Measurements from ENCODE around the gene NTRK1.

Gene NTRK1

DNA sequence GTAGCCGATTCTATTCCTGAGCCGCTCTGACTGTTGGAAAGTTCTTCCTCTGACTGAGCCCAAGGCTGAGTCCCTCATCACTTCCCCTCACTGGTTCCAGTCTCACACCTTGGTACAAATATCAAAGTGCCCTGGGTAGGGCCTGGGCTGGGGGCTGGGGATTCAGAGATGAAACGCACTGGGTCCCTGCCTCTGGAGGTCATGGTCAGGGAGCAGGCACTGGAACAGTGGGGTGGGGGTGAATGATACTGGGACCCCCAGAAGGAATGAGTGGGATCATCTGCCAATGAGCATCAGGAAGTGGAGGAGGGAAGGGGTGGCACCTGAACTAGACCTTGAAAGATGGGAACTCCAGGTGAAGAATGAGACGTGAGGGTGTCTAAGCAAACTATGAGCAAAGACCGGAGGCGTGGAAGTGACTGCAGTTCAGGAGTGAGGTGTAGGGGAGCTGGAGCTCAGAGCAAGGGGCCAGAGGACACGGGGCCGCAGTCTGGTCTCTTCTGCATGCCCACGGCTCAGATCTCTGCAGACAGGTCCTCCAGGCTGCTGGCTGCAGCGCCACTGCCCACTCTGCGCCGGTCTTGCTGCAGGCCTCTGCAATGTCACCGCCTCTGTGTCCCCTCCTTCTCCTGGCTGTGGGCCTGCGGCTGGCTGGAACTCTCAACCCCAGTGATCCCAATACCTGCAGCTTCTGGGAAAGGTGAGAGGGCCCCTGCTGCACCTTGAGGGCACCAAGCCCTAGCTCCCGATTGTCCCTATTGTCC lies 42.8 kb downstream of the NTRK1 start:
- no peak for DNase-seq (ENCODE audit: low read depth in 2 of 2)
- TF ChIP-seq CTCF (IDR thresholded peaks at IDR 0.05; ENCODE audit: low read depth, low read length) = no peak
- H3K4me3 ChIP-seq (replicated peaks in 1 of 2; ENCODE audit: low read depth in 2 of 2, low read length in 2 of 2) = no peak overlapping the region

DNA sequence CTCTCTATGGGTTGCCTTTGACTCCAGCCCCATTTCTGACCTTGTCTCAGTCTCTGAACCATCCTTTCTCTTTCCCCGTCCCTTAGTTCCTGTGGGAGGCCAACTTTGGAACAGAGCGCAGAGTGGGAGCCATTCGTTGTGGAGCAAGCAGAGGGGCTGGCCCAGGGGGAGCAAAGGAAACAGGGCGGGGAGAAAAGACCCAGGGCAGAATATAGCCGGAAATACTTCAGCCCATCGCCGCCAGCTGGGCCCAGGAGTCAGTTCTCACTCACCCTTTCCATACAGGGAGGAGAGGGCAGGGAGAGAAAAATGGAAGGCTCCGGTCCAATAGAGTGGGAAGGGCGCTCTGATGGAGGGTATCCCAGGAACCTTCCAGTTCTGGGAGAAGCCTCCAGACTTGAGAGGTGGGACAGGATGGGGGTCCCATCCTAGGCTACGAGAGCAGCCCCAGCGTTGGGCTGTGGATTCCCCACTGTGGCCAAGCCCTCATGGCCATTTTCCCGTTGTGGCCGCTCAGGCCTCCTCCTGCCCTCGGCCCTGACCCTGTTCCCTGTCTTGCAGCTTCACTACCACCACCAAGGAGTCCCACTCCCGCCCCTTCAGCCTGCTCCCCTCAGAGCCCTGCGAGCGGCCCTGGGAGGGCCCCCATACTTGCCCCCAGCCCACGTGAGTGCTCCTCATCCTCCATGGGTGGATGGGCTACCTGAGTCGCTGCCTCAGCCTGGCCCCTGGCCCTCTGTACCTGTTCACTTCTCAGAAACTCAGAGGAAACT lies 43.7 kb downstream of the NTRK1 start:
- no peak for TF ChIP-seq CTCF (IDR thresholded peaks at IDR 0.05; ENCODE audit: low read depth, low read length)
- H3K4me3 ChIP-seq (replicated peaks in 1 of 2; ENCODE audit: low read depth in 2 of 2, low read length in 2 of 2) = no peak overlapping the region
- no peak for DNase-seq (ENCODE audit: low read depth in 2 of 2)

DNA sequence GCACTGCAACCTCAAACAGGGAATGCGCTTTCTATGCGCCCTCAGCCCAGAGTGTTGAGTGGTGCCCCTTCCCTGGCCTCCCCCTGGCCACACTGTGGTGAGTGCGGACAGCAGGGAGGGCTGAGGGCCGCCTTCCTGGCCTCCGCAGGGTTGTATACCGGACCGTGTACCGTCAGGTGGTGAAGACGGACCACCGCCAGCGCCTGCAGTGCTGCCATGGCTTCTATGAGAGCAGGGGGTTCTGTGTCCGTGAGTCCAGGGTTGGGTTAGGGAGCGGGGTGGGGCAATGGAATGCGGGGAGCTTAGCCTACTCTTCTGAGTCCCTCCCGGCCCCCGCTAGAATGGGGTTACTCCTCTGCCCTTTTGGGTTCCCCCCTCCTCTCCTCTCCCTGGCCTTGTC lies 44.5 kb downstream of the NTRK1 start:
- DNase-seq (ENCODE audit: low read depth in 2 of 2) = no peak
- TF ChIP-seq CTCF (IDR thresholded peaks at IDR 0.05; ENCODE audit: low read depth, low read length) = no peak
- H3K4me3 ChIP-seq (replicated peaks in 1 of 2; ENCODE audit: low read depth in 2 of 2, low read length in 2 of 2) = no peak overlapping the region

DNA sequence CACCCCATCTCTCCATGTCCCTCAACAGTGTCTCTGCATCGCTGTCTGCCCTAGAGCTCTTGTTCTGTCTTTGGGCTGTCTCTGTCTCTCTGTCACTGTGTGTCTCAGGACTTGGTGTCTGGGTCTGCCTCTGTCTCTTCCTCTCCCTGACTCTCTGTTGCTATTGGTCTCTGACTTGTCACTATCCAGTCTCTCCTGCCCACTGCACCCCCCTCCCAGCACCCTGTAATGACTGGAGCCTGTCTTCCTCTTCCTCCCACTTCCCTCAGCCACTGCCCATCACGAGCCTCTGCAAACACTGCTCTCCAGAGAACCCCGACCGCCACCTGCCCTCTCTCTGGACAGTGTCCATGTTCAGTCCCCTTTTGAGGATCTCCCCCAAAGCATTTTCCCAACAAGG lies 45.0 kb downstream of the NTRK1 start:
- TF ChIP-seq CTCF (IDR thresholded peaks at IDR 0.05; ENCODE audit: low read depth, low read length) = no peak
- no peak for DNase-seq (ENCODE audit: low read depth in 2 of 2)
- H3K4me3 ChIP-seq (replicated peaks in 1 of 2; ENCODE audit: low read depth in 2 of 2, low read length in 2 of 2) = no peak overlapping the region

- no peak for DNase-seq (ENCODE audit: low read depth in 2 of 2)
- no peak for TF ChIP-seq CTCF (IDR thresholded peaks at IDR 0.05; ENCODE audit: low read depth, low read length)
- no peak overlapping the region for H3K4me3 ChIP-seq (replicated peaks in 1 of 2; ENCODE audit: low read depth in 2 of 2, low read length in 2 of 2)
Measured at GRCh38 chr1:156906206-156906906, 45.7 kb downstream of the NTRK1 start.

DNA sequence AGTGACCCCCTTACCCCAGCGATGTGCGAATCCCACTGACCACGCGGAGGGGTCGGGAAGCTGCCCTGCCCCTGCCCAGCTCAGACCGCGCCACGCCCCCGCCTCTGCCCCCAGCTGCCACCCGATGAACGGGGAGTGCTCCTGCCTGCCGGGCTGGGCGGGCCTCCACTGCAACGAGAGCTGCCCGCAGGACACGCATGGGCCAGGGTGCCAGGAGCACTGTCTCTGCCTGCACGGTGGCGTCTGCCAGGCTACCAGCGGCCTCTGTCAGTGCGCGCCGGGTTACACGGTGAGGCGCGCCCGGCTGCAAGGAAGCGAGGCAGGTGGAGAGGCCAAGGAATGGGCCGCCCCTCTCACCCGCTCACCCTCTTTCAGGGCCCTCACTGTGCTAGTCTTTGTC lies 47.9 kb downstream of the NTRK1 start:
- no peak for DNase-seq (ENCODE audit: low read depth in 2 of 2)
- no peak for TF ChIP-seq CTCF (IDR thresholded peaks at IDR 0.05; ENCODE audit: low read depth, low read length)
- no peak overlapping the region for H3K4me3 ChIP-seq (replicated peaks in 1 of 2; ENCODE audit: low read depth in 2 of 2, low read length in 2 of 2)

All from cardiac fibroblast (primary cell).